HG03066 (cell line): ENCODE data around the gene BFSP2.

Source experiments
- ATAC-seq: cut with Tn5 transposase; IDR thresholded peaks from one replicate; pipeline ENCODE4 v1.9.1; 2021; ENCODE audit warnings: low read depth; ENCODE audit not compliant: unreplicated experiment

The BFSP2 gene

DNA sequence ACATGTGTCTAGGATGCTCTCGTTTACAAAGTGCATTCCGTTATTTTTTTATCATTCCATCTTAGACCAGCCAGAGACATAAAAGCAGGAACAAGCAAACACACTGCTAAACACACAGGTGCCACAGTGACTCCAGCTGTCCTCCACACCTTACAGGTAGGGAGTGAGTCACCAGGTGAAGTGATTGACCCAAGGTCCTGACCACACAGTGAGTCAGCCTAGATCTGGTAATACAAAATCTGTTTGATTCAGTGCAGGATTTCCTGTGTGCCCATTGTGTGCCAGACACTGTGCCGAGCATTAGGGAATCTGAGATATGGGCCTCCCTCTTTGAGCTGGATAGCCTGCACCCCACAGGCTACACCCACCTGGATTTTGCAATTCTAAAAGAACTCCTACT is 16.7 kb upstream of the BFSP2 start:
- ATAC-seq: no peak

DNA sequence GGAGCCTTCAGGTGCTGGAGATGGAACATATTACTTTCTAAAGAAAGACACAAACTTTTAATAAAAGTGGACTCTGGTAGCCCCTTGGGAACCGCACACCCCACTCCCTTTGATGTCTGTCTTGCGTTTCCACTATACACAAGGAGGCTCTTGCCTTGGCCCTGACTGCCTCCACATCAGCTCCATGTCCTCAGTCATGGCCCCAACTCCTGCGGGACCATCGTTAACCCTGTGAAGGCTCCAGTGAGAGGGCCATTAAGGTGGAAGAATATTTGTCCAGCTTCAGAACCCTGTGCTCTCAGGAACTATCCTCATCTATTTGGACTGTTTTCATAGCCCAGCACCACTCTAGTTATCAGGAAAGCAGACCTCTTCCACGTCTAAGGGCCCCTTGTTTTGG is 16.1 kb upstream of the BFSP2 start:
- no peak for ATAC-seq

DNA sequence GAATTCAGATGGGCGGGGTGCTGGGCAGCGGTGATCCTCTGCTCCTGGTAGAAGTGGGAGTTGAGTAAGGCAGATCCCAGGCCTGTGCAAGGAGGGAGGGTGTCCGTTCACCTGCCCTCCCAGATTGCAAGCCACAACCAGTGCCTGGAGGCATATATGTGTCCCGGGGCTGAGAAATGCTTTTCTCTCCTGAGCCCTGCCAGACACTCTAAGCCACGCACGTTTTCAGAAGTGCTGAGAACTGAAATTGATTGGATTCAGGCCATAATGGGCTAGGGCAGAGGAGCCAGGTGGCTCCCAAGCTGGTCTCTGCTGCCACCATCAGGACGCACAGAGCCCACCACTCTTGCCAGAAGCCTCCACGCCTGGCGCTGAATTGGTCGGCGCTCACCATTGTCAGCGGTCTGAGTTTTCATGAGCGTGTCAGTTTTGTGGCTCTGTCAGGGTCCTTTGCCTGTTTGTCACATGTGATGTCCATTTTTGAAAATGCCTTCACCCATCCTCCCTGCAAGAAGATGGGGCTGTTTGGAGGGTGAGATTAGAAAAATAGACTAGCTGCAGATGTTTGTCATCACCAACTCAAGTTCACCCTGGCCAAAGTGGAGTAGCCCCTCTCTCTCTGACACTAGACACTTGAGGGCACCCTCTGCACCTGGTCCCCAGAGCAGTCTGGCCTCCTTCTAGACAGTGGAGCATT is 15.4 kb upstream of the BFSP2 start:
- ATAC-seq: no peak

DNA sequence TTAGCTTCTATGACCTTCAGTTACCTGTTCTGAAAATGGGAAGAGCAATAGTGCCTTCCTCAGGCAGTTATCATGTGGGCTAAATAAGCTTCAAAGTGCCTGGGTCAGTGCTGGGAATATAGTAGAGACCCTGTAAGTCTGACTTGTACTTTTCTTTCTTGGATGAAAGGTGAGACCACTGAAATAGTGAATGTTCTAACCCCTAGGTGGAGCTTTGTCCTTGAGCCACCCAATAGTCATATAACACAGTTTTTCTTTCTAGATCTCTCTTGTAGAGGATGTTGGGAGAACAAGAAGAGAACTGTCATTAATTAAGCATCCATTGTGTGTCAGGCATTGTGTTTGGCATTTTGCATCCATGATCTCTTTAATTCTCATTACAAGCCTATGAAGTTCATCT is 13.0 kb upstream of the BFSP2 start:
- no peak for ATAC-seq

DNA sequence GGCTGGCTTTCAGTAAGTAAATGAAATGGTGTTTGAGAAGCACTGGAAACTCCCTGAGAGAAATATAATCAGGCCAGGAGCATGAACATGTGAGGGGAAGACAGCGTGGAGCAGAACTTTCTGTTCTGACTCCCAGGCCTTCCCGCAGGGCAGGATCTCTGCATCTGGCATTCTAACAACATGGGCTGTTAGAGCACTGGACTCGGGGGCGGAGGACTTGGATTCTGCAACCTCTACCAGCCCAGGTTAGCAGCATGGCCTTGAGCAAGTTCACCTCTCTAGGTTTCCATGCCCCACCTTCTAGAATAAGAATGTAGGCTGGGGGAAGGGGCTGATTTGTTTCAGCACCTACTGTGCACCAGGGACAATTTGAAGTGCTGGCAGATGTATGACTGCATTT is 12.5 kb upstream of the BFSP2 start:
- no peak for ATAC-seq

DNA sequence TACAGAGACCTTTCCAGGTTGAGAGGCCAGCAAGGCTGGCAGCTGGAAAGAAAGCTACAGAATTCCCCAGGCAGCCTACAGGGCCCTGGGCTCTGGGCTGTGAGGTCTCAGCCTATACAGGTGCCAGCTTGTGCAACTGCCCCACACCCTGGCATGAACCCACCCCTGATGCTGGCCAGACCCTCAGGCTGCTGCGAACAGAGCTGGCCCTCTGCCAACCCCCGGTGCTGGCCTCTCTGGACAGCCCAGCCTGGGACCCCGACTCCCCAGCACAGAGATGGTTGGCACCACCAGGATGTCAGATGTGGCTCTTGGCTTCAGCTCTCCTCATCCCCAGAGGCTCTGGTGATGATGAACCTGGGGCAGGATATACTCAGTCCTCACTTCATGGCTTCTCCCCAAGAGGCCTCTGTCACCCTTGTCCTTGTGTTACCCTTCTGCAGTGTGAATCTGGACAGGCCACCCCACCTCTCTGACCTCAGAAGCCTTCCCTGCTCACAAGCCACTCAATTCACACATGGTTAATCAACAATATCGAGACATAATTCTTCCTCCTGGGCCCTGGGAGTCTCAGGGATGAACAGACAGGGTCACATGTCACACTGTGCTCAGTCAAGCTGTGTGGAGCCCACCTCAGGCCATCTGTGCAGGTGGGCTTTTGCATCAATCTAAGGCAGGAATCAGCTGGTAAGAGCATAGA is 11.0 kb upstream of the BFSP2 start:
- no peak for ATAC-seq

DNA sequence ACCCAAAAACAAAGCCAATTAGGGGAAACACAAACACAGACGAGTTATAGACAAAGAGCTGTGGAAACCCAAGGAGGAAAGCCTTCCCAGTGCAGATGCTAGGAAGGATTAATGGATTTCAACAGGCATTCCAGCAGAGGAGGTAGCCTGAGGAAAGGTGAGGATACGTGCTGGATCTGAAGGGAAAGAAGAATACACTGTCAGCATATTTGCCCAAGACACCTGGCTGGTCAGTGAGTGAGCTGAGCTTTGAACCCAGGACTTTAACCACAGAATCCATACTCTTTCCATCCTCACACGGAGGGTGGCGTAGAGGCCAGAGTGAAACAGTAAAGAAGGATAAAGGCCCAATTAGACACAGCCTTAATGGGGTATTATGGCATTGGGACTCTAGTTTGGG is 9.1 kb upstream of the BFSP2 start:
- no peak for ATAC-seq

DNA sequence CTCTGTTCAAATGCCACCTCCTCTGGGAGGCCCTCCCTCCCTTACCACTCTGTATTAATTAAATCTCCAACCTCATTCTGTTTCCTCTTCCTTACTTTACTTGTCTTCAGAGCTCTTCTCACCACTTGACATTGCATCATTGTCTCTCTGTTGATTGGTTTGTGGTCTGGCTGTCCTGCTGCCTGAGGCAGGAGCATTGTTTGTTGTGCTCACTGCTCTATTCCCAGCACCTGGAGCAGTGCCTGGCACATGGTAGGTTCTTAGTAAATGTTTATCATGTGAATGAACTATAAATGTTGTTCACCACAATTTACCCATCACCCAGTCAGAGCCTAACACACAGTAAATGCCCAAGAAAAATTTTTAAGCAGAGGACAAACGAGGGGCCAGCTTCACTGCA is 6.7 kb upstream of the BFSP2 start:
- no peak for ATAC-seq

DNA sequence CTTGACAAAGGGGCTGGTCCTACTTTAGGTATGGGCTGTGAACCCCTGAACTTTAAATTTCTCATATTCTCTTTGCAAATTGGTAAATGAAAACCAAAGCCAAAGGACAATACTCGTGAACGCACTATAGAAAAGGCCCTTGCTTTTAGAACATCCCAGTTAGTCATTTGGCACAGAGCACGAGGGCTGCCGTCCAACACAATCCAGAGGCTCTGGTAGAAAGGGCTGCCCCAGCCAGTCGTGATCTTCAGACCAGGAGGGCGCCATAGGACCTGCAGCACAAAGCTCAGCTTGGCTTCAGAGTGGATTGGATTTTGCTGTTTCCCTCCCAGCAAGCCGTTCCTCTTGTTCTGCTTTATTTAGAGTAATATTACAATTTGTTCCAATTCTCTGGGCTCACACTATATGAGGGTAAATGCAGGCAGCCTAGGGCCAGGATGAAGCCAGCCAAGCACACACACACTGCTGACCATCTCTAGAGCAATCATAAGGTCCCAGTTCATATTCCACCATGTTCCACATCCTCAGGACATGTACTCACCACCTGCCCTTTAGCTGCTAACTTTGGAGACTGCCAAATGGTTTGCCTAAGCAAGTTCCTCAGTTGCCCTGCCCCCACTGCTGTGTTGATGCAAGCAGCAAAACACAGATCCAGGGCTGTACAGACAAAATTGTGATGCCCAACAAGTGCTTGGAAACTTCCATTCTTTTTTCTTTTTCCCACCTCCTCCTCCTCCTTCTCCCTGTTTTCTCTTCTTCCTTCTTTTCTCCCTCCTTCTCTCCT is 6.0 kb upstream of the BFSP2 start:
- no peak for ATAC-seq

DNA sequence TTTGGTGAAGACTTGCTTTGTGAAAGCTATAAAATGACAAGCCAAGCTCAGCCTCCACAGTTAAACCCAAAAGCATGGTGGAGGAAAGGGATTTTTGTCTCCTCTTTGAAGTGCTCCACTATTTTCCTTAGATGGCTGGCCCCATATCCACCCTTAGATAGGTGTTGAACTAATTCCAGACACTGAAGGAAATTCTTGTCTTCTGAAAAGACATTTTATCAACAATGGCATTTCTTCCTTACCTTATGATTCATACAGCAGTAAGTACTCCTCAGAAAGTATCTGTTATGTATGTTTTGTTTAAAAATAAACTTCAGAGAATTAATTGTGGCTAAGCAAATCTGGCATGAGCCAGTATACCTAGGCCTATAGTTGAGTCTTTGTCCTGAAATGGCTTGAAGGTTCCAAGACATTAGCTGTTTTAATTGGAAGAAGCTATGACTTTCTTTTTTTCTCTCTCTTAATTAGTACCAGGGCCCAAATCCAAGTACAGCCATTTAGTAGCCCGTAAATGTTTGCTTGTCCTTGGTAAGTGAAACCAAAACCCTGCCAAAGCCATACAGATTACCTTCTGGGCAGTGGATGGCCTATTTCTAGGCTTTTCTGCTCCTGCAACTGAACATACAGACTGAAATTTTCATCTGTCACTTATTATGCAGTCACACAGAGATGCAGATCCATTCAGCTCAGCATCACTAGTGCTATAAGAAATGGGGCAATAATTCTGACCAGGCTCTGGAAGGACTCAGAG is 5.1 kb upstream of the BFSP2 start:
- ATAC-seq: no peak

DNA sequence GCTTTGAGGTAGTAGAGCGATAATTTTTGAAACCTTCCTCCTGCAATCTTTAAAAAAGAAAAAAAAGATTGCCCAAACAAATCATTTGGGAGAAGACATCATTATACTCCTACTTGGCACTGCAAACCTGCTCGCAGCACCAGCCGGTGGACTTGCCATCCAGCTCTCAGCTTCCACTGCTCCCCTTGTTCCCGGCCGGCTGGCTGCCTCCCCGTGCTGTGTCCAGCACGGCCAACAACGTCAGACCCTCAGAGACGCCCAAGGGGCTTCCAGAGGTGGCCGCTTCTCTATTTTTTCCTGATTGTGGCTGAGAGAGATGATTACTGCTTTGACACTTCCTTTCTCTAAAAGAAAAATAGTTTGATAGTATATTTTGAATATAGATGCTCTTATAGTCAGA is 3.0 kb upstream of the BFSP2 start:
- ATAC-seq: no peak

DNA sequence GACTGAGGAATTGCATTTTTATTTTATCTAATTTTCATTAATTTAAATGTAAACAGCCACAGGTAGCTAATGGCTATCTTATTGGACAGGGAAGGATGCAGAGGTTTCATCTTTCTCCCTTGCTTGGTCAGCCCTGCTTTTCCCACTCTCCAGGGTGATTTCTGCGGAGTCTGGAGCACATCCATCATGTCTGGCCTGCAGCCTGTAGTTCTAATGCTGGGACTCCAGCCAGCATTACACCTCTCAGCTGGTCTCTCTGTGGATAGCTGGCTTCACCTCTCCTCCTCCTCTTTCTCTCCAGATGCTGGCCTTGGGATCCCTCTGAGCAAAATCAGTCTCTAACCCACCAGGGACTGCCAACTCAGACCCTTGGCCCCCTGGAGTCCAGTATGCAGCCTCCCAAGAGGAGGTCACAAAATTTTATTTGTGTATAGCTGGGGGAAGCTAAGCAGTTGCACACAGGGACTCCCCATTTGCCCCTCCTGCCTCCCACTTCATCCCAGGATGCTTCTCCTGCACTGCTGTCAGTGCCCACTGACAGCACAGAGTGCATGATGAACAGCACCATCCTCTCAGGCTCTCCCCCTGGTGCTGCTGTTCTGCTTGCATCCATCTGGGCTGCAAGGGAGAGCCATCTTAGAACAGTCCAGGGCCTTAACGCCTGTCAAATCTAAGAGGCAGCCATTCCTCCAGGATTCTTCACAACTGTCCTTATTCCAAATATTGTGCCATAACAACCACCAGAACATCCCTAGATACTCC is 1.7 kb downstream of the BFSP2 start:
- ATAC-seq: no peak

DNA sequence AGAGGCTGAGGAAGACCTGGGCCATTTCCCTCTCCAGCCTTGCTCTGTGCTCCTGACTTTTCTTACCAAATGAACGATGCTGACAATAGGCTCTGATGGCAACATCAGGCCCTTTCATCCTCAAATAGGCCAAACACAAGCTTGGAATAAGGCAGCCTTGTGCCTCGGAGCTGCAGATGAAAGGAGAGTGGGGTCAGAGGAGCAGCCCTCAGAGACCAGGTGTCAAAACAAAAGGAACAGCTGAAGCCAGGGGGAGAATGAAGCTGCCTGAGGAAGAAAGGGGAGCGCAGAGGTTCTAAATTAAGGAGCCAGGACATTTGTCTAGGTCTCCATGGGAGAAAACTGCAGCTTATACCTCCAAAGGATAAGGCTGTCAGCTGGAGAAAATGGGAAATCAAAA is 5.1 kb downstream of the BFSP2 start:
- no peak for ATAC-seq

DNA sequence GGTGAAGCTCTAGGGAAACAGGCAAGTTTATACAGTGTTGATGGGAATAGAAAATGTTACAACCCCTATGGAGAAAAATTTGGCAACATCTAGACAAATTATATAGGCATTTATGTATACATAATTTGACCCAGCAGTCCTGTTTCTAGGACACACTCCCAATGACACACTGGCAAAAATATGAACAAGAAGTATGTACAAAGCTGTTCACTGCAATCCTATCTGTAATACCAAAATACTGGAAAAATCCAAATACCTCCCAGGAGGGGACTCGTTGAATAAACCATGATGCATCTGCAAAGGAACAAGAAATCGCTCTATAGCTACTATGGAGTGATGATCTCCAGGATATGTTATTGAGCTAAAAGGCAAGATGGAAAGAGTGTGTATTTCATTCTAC is 8.5 kb downstream of the BFSP2 start:
- no peak for ATAC-seq

DNA sequence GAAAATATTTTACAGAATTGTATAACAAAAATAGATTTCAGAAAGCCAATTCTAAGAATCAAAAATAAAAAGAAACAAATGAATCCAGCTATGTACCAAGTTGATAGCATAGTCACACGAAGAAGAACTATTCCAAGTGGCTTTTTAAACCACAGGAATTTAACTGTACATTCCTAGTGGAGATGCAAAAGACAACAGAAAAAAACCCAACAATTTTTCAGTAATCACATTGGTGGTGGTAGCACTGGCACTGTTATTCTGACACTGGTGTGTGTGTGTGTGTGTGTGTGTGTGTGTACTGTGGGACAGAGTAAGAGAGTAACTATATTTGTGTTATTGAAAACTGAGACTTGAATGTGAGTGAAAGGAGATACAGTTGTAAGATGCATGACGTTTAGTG is 9.1 kb downstream of the BFSP2 start:
- ATAC-seq: no peak

DNA sequence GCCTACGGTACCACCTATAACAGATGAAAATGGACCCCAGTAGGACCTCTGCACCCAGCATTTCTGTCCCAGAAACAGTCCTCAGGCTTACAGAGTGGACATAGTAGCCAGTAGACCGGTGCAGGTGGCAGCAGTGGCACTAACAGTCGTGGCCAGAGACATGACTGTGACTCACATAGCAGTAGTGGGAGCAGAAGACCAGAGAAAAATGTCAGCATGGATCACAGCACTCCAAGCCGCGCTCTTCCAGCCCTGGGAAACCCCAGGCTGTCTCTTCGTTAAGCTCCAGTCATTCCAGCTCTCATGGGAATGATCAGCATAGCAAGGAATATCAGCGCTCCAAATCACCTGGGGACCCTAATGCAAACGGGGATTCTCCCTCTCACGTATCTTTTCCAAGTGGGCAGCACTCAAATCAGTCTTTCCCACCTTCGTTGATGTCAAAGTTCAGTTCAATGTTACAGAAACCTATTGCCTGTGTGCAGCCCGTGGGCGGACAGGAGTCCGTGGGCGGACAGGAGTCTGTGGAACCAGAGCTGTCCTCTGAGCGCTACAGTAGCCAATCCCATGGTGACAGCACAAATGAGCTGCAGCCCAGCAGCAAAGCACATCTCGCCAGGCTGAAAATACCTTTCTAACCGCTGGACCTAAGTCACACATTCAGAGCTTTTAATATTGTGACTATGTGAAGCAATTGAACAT is 10.5 kb downstream of the BFSP2 start:
- ATAC-seq: no peak

DNA sequence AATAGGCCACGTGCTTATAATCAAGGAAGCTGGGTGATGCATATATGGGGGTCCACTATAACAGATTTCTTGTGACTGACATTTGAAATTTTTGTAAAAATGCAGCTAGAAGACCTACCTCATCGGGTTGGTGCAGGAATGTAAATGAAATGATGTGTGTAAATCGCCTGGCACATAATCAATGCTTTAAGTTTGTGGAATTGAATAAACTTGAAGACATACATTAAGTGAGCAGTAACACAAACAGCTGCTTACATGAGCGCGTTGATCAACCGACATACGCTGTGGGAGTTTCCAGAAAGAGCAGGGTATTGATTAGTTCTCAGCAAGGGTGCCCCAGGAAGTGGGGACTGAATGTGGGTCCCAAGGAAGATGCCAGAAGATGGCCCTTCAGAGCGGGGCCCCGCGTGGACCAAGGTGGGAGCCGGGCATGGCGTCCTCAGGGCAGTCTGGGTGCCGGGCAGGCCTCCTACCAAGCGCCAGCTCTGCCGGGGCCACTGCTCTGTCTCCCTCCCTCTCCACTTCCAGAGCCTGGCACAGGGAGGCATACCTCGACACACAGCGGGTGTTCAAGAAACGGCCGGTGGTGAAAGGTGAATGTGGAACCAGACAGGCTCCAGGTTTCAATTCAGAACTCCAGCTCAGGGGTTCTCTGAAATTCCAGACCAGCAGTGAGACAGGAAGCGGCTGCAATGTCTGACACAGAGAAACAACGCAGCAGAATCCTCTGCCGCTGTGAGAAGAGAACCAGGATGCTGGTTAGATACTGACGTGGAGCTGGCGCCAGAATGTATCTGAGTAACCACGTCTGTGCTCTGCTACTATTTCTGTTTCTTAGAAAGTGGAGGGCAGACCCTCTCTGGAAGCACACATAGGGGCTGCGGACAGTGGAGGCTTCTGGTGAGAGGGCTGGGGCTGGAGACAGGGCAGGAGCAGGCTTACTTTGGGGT is 12.6 kb downstream of the BFSP2 start:
- no peak for ATAC-seq

DNA sequence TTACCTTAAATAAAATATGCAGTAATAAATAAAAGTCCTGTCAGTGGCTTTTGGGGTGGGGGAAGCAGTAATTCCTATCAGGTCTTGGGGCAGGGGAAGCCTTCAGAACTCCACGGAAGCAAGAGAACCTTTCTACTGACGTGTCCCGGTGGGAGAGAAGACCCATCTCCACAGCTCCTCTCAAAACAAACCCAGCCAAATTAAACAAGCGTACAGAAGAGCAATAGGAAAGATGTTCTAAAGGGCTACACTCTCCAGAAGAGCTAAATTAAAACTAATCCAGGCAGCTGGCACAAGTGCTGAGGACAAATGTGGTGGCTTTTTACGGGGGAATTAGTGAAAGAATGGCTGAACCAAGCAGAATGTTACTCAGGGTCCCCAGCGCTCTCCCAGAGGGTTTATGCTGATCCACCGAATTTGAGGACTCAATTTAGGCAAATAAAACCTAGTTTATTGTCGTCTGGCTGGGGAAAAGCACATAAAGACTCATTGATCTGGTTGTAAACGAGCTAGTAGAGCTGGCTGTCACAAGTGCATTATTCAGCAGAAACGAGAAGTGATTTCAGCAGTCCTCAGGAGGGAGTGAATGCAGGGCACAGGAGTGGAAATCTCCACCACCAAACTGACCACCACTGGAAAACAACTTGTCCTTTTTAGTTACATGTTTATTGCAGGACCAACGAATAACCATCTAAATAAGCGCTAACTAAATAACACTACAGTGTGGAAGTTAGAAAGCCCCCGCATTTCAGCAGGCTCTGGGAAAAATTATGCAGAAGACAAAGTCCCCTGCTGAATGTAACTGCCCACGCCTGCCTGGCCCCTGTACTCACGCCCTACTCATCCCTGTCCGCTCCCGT is 13.5 kb downstream of the BFSP2 start:
- no peak for ATAC-seq
